IPS-NIHi11 (cell line): ENCODE results near the gene NBPF6.
"Not testable (repeated sequence)": the region's sequence is repeated elsewhere in the genome, so short reads cannot be mapped to it uniquely, and the experiment has no call there.

Source experiments
- DNase-seq: peaks from one replicate; pipeline ENCODE4 v3.0.0; 2012; ENCODE audit warnings: mixed read lengths, low spot score

The NBPF6 gene

DNA sequence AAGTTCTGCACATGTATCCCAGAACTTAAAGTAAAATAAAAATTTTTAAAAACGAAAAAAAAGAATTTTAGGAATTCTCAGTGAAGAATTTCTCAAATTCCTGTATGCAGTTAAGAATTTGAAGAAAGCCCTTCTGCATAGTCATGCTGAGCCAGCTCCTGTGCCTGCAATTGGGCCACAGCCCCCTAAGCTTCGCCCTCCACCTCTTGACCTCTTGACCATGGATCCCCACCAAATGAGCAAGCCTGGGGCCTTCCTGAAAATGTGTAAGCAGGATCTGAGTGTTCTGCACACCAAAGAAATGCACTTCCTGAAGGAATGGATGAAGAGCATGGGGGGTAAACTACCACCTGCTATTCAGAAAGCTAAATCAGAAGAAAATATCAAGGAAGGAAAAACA is 52.0 kb downstream of the NBPF6 start:
- DNase-seq, result no peak

DNA sequence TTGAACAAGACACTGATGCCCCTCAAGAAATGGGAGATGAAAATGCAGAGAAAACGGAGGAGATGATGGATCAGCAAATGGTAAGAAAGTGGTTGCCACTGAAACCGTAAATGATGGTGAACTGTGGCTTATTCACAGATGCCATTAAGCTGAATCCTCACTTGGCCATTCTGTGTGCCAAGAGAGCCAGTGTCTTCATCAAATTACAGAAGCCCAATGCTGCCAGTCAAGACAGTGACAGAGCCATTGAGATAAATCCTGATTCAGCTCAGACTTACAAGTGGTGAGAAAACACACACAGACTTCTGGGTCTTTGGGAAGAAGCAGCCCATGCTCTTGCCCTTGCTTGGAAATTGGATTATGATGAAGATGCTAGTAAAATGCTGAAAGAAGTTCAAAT is 52.5 kb downstream of the NBPF6 start:
- DNase-seq, result no peak

DNA sequence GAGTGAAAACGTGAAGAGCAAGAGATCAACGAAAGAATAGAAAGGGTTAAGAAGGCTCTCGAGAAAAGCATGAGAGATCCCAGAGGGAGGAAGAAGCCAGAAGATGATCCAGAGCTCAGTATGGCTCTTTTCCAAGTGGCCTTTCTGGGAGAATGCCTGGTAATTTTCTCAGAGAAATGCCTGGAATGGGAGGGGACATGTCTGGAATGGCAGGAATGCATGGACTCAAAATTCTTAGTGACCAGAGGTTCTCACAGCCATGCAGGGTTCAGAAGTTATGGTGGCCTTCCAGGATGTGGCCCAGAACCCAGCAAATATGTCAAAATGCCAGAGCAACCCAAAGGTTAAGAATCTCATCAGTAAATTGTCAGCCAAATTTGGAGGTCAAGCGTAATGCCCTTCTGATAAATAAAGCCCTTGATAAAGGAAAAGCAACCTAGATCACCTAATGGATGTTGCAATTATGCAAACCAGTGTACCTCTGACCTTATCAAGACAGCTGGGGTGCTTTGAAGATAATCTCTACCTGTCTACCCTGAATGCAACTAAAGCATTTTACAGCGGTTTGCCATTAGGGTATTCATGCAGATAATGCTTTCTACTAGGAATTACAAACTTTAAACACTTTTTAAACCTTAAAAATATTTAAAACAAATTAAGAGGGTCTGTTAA is 53.1 kb downstream of the NBPF6 start:
- peak; percentile 24 for DNase-seq

DNA sequence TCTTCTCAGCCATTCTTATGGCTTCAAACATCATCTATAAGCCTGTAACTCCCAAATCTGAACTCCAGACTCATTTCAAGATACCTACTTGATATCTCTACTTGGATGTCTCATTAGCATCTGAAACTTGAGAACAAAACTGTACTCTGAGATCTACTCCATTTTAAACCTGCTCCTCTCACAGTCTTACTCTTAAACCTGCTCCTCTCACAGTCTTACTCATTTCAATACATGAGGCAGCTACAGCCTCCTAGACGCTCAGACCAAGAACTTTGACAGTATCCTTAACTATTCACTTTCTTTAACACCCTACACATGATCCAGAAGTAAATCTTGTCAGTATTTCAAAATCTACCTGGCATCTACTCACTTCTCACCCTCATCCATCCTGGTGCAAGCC is 54.3 kb downstream of the NBPF6 start:
- DNase-seq, result no peak

DNA sequence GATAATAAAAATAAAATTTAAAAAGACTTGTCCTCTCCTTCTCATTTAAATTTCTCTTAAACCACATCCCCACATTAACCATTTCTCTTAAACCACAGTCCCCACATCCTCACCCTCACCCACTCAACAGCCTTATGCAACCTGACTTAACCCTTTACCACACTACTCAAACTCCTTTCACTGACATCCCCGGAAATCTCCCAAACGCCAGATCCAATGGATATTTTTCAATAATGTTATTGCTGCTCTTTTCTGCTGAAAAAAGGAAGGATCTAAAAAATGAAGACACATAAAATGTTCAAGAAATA is 55.6 kb downstream of the NBPF6 start:
- DNase-seq, result no peak

DNA sequence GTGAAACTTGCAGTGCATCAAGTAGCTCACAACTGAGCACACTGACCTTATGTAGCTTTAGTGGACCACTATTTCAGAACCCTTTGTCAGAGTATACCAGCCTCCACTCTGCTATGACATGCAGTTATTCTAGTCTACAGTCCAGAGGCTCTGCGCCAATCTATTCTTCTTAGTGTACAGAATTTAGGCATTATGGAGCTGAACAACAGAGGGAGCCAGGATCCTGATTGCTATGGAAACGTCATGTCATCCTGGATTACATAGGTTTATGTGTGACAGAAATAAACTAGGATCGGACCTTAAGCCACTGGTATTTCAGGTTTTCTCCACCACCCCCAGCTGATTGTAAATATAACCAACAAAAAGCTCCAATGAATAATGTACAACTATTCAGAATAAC is 61.6 kb downstream of the NBPF6 start:
- DNase-seq, result no peak

DNA sequence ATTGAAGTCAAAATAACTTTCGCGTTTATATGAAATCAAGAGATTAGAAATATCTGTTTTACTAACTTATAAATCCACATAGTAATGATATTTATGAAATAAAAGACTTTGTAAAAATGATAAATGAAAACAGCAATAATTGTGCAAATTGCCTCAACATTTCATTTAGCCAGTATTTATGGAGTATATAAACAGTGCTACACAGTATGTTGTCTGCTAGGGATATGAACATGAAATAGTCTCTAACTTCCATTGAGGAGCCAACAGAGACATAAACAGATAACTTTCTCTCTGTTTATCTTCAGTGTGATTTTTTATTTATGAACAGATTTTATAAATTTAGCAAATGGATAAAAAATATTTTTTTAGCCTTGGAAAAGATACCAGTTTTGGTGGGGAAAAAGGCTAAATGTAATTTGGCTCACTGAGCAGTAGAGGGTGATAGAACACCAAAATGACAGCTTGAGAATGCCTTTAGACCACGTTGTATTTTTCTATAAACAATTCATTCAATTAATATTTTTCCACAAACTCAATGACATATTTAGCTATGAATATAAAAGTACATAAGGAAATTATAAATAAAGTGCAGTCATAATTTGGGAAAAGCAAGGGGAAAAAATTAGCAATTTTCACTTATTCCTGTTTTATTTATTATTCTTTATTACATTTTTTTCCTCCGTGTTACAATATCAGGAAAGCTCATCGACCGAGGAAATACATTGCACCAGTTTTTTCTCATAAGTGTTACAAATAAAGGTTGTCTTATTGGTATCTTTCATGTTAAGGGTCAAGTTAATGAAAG is 62.3 kb downstream of the NBPF6 start:
- DNase-seq, result peak; percentile 28

DNA sequence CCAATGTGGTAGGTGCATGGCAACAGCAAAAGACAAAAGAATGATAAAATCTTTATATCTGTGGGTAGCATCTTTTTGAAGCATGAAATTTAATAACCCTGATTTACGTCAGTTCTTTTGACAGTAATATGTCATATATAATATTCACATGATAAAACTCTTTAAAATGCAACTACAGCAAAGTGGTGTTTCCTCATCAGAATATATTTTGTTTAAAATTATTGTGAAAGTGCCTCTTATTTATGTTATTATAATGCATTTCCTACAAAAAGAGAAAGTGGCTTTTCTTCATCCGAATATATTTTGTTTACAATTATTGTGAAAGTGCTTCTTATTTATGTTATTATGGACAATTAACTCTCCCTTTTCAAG is 62.9 kb downstream of the NBPF6 start:
- DNase-seq, result no peak

DNA sequence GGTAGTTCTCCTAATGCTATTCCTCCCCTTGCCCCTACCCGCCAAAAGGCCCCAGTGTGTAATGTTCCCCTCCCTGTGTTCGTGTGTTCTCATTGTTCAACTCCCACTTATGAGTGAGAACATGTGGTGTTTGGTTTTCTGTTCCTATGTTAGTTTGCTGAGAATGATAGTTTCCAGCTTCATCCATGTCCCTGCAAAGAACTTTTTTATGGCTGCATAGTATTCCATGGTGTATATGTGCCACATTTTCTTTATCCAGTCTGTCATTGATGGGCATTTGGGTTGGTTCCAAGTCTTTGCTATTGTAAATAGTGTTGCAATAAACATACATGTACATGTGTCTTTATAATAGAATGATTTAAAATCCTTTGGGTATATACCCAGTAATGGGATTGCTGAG is 63.8 kb downstream of the NBPF6 start:
- DNase-seq, result not testable (repeated sequence)

DNA sequence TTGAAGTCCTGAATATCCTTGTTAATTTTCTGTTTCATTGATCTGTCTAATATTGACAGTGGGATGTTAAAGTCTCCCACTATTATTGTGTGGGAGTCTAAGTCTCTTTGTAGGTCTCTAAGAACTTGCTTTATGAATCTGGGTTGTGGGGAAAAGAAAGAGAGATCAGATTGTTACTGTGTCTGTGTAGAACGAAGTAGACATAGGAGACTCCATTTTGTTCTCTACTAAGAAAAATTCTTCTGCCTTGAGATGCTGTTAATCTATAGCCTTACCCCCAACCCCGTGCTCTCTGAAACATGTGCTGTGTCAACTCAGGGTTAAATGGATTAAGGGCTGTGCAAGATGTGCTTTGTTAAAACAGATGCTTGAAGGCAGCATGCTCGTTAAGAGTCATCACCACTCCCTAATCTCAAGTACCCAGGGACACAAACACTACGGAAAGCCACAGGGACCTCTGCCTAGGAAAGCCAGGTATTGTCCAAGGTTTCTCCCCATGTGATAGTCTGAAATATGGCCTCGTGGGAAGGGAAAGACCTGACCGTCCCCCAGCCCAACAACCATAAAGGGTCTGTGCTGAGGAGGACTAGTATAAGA is 67.3 kb downstream of the NBPF6 start:
- DNase-seq, result not testable (repeated sequence)
